HEK293 (cell line): ENCODE results near the gene VAMP7.

Source experiments
- CTCF ChIA-PET: fragments of 350-600 bp; formaldehyde crosslinking; extraction: SDS; loops from one replicate; lab custom pipeline; 2021; ENCODE audit warnings: antibody characterized with exemption; lab: Yijun Ruan, JAX
- POLR2A ChIA-PET: fragments of 300-600 bp; formaldehyde crosslinking; extraction: SDS; loops from one replicate; lab custom pipeline; 2020; ENCODE audit warnings: antibody characterized with exemption, inconsistent platforms; lab: Yijun Ruan, JAX
- H3K27ac ChIP-seq: fragments of 200-500 bp; sonication (Bioruptor generic); 2 replicates; pipeline ENCODE4 v1.5.1; 2014; ENCODE audit warnings: low read depth, low read length, control low read depth, inconsistent platforms; ENCODE audit errors: extremely low read depth
- H3K36me3 ChIP-seq, 2 experiments: fragments of 200-500 bp in 1 of 2; sonication (Bioruptor generic) in 1 of 2; 1 replicate in 1 of 2; 2 replicates in 1 of 2; pipeline ENCODE4 v1.5.1; 2014 to 2017; ENCODE audit warnings: inconsistent platforms in 2 of 2, low read length in 2 of 2; ENCODE audit not compliant: control insufficient read depth in 2 of 2, insufficient read depth in 1 of 2
- H3K4me1 ChIP-seq: fragments of 200-500 bp; sonication (Bioruptor generic); 2 replicates; pipeline ENCODE4 v1.5.1; 2014; ENCODE audit warnings: mild to moderate bottlenecking, low read length, inconsistent platforms; ENCODE audit not compliant: control insufficient read depth, insufficient read depth
- H3K4me3 ChIP-seq: 2 replicates; pipeline ENCODE4 v1.5.1; 2011; ENCODE audit warnings: low read depth, mild to moderate bottlenecking, control low read depth, low read length, moderate library complexity
- H3K9me3 ChIP-seq: fragments of 200-500 bp; sonication (Bioruptor generic); 2 replicates; pipeline ENCODE4 v1.5.1; 2014; ENCODE audit warnings: low read depth, low read length, inconsistent platforms; ENCODE audit not compliant: control insufficient read depth, insufficient read depth
- ATF2 ChIP-seq: fragments of 450-650 bp; formaldehyde crosslinking; IDR thresholded peaks from 2 replicates; pipeline ENCODE4 v1.5.1; 2016; ENCODE audit warnings: missing biosample characterization, missing genetic modification characterization, low read depth
- GLIS1 ChIP-seq: fragments of 450-650 bp; formaldehyde crosslinking; IDR thresholded peaks from 2 replicates; pipeline ENCODE4 v1.5.1; 2016; ENCODE audit warnings: missing biosample characterization, missing genetic modification characterization
- KLF10 ChIP-seq: fragments of 450-650 bp; IDR thresholded peaks from 2 replicates; pipeline ENCODE4 v1.5.1; 2018; ENCODE audit warnings: missing biosample characterization, mild to moderate bottlenecking, missing genetic modification characterization
- KLF7 ChIP-seq: fragments of 450-650 bp; formaldehyde crosslinking; IDR thresholded peaks from 2 replicates; pipeline ENCODE4 v1.5.1; 2016; ENCODE audit warnings: missing biosample characterization, missing genetic modification characterization, borderline replicate concordance
- MYNN ChIP-seq: fragments of 450-650 bp; formaldehyde crosslinking; IDR thresholded peaks from 2 replicates; pipeline ENCODE4 v1.5.1; 2016; ENCODE audit warnings: missing biosample characterization, missing genetic modification characterization, borderline replicate concordance
- SCRT2 ChIP-seq: fragments of 450-650 bp; formaldehyde crosslinking; IDR thresholded peaks from 2 replicates; pipeline ENCODE4 v1.5.1; 2016; ENCODE audit warnings: missing biosample characterization, missing genetic modification characterization
- SP7 ChIP-seq: fragments of 450-650 bp; formaldehyde crosslinking; IDR thresholded peaks from 2 replicates; pipeline ENCODE4 v1.5.1; 2016; ENCODE audit warnings: missing biosample characterization, missing genetic modification characterization
- ZBTB17 ChIP-seq: fragments of 450-650 bp; formaldehyde crosslinking; IDR thresholded peaks from 2 replicates; pipeline ENCODE4 v1.5.1; 2016; ENCODE audit warnings: missing biosample characterization, missing genetic modification characterization
- ZNF10 ChIP-seq: fragments of 450-650 bp; formaldehyde crosslinking; IDR thresholded peaks from 2 replicates; pipeline ENCODE4 v1.5.1; 2017; ENCODE audit warnings: missing biosample characterization, missing genetic modification characterization
- ZNF112 ChIP-seq: fragments of 450-650 bp; formaldehyde crosslinking; IDR thresholded peaks from 2 replicates; pipeline ENCODE4 v1.5.0; 2017; ENCODE audit warnings: missing biosample characterization, missing genetic modification characterization
- ZNF140 ChIP-seq: fragments of 450-650 bp; formaldehyde crosslinking; IDR thresholded peaks from 2 replicates; pipeline ENCODE4 v1.5.1; 2016; ENCODE audit warnings: missing biosample characterization, missing genetic modification characterization
- ZNF157 ChIP-seq: fragments of 450-650 bp; formaldehyde crosslinking; IDR thresholded peaks from 2 replicates; pipeline ENCODE4 v1.5.1; 2016; ENCODE audit warnings: missing biosample characterization, missing genetic modification characterization
- ZNF239 ChIP-seq: fragments of 450-650 bp; formaldehyde crosslinking; IDR thresholded peaks from 2 replicates; pipeline ENCODE4 v1.5.1; 2016; ENCODE audit warnings: missing biosample characterization, missing genetic modification characterization
- ZNF26 ChIP-seq: fragments of 450-650 bp; formaldehyde crosslinking; IDR thresholded peaks from 2 replicates; pipeline ENCODE4 v1.5.1; 2016; ENCODE audit warnings: missing biosample characterization, missing genetic modification characterization
- ZNF398 ChIP-seq: fragments of 450-650 bp; formaldehyde crosslinking; IDR thresholded peaks from 2 replicates; pipeline ENCODE4 v1.5.1; 2017; ENCODE audit warnings: missing biosample characterization, missing genetic modification characterization
- ZNF48 ChIP-seq: fragments of 450-650 bp; formaldehyde crosslinking; IDR thresholded peaks from 2 replicates; pipeline ENCODE4 v1.5.1; 2016; ENCODE audit warnings: missing biosample characterization, missing genetic modification characterization
- ZNF521 ChIP-seq: fragments of 450-650 bp; formaldehyde crosslinking; IDR thresholded peaks from 2 replicates; pipeline ENCODE4 v1.5.1; 2017; ENCODE audit warnings: missing biosample characterization, mild to moderate bottlenecking, missing genetic modification characterization
- ZNF544 ChIP-seq: fragments of 450-650 bp; formaldehyde crosslinking; IDR thresholded peaks from 2 replicates; pipeline ENCODE4 v1.5.0; 2017; ENCODE audit warnings: missing biosample characterization, missing genetic modification characterization
- ZNF585B ChIP-seq: fragments of 450-650 bp; formaldehyde crosslinking; IDR thresholded peaks from 2 replicates; pipeline ENCODE4 v1.5.1; 2016; ENCODE audit warnings: missing biosample characterization, missing genetic modification characterization
- ZNF600 ChIP-seq: fragments of 450-650 bp; formaldehyde crosslinking; IDR thresholded peaks from 2 replicates; pipeline ENCODE4 v1.5.1; 2016; ENCODE audit warnings: missing biosample characterization, missing genetic modification characterization
- ZNF624 ChIP-seq: fragments of 450-650 bp; formaldehyde crosslinking; IDR thresholded peaks from 2 replicates; pipeline ENCODE4 v1.5.1; 2017; ENCODE audit warnings: missing biosample characterization, missing genetic modification characterization
- ZNF777 ChIP-seq: fragments of 450-650 bp; formaldehyde crosslinking; IDR thresholded peaks from 2 replicates; pipeline ENCODE4 v1.5.1; 2017; ENCODE audit warnings: missing biosample characterization, missing genetic modification characterization, borderline replicate concordance
- ZNF785 ChIP-seq: fragments of 450-650 bp; formaldehyde crosslinking; IDR thresholded peaks from 2 replicates; pipeline ENCODE4 v1.5.1; 2016; ENCODE audit warnings: missing biosample characterization, missing genetic modification characterization
- ZNF843 ChIP-seq: fragments of 450-650 bp; formaldehyde crosslinking; IDR thresholded peaks from 2 replicates; pipeline ENCODE4 v1.5.1; 2016; ENCODE audit warnings: missing biosample characterization, missing genetic modification characterization
- ZXDB ChIP-seq: fragments of 450-650 bp; formaldehyde crosslinking; IDR thresholded peaks from 2 replicates; pipeline ENCODE4 v1.5.1; 2016; ENCODE audit warnings: missing biosample characterization, missing genetic modification characterization
- TF ChIP-seq, protein P1 (sequence below): fragments of 450-650 bp; formaldehyde crosslinking; IDR thresholded peaks from 2 replicates; pipeline ENCODE4 v1.5.1; 2017; ENCODE audit warnings: missing biosample characterization, missing genetic modification characterization

VAMP7 gene

DNA sequence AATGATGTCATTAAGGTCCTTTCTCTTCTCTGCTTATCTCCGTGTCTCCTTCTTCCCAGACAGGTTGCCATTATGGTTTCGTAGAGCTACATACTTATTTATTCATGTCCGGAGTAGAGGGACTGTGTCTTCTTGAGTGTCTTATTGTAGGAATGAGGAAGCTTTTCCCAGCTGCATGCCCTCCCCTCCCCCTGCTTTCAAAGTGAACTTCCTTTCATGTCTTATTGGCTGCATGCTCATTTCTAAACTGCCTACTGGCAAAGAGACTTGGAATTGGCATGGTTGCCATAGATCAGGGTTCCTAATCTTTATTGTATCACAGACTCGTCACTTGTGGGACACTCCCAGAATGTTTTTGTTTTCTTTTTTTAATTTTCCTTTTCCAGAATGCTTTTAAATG lies 15.4 kb downstream of the VAMP7 start:
- TF ChIP-seq ZXDB (tag by site-specific recombination) (no peak), ZNF140 (tag by site-specific recombination) (no peak), MYNN (tag by site-specific recombination) (no peak), ZBTB17 (no peak), ZNF398 (no peak), KLF7 (no peak), ATF2 (tag by site-specific recombination) (peak; percentile 65), ZNF239 (no peak), ZNF10 (no peak)
- H3K27ac ChIP-seq, result no peak overlapping the region
- POLR2A ChIA-PET, result no interaction called here
- no peaks in the 10 kb centered on the region for H3K9me3 ChIP-seq
- H3K4me3 ChIP-seq, result no peak overlapping the region
- H3K36me3 ChIP-seq, result peaks cover 15 to 62% of the 10 kb centered on the region in 2 experiments
- CTCF ChIA-PET, result no interaction called here
- no peaks in the 10 kb centered on the region for H3K4me1 ChIP-seq

DNA sequence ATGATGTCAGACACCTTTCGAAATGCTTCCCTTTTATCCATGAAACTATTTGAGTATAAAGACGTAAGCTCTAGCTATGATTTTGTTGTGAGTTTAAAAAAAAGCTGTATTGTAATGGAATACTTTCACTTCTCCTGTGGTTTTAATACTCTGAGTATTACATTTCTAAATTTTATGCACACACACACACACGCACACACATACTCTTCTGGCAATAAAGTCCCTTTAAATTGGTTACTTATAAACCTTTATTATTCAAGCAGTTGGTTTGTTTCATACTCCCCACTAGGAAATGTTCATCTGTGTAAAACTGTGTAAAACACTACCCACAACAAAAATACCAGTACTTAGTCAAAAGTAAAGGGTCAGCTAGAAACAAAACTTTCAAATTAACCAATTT lies 18.2 kb downstream of the VAMP7 start:
- H3K9me3 ChIP-seq, result no peaks in the 10 kb centered on the region
- POLR2A ChIA-PET, result no interaction called here
- no peak overlapping the region for H3K27ac ChIP-seq
- H3K4me1 ChIP-seq, result no peaks in the 10 kb centered on the region
- CTCF ChIA-PET, result no interaction called here
- no peak overlapping the region for H3K4me3 ChIP-seq
- H3K36me3 ChIP-seq, result peaks cover 12 to 45% of the 10 kb centered on the region in 2 experiments
- TF ChIP-seq ZNF785 (tag by site-specific recombination) (no peak), ZNF585B (tag by site-specific recombination) (no peak), GLIS1 (no peak), ZNF544 (tag by site-specific recombination) (no peak), ZNF157 (tag by site-specific recombination) (no peak), ZNF777 (tag by site-specific recombination) (no peak), ZNF624 (tag by site-specific recombination) (no peak), SP7 (tag by site-specific recombination) (no peak), KLF10 (tag by site-specific recombination) (no peak), ZNF26 (tag by site-specific recombination) (no peak), ZNF521 (tag by site-specific recombination) (no peak), ZNF600 (tag by site-specific recombination) (no peak), KLF7 (no peak), ZNF48 (tag by site-specific recombination) (no peak), SCRT2 (tag by site-specific recombination) (no peak), ZNF843 (tag by site-specific recombination) (no peak), ZNF112 (tag by site-specific recombination) (no peak)
- TF ChIP-seq, protein P1, sequence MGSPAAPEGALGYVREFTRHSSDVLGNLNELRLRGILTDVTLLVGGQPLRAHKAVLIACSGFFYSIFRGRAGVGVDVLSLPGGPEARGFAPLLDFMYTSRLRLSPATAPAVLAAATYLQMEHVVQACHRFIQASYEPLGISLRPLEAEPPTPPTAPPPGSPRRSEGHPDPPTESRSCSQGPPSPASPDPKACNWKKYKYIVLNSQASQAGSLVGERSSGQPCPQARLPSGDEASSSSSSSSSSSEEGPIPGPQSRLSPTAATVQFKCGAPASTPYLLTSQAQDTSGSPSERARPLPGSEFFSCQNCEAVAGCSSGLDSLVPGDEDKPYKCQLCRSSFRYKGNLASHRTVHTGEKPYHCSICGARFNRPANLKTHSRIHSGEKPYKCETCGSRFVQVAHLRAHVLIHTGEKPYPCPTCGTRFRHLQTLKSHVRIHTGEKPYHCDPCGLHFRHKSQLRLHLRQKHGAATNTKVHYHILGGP (tag by site-specific recombination), result no peak
